Breast epithelium (tissue), 4 donors: ENCODE data around the gene LHFPL2. TPM values are rescaled to one million over a fixed set of nuclear protein-coding genes. Genes with fewer than 3 reads are reported as not detected.

ENCODE experiments used
- DNase-seq, 2 donors: peaks; one replicate each; pipeline ENCODE4 v3.0.0-alpha.2; 2019; ENCODE audit warnings: low spot score in 2 of 2
- H3K27ac ChIP-seq, 2 donors: fragments of 200-600 bp; sonication (generic) in 1 of 2; one replicate each; pipeline ENCODE4 v1.5.1; 2016 to 2019; ENCODE audit warnings: mild to moderate bottlenecking in 1 of 2
- H3K27me3 ChIP-seq, 2 donors: fragments of 200-600 bp; sonication (generic) in 1 of 2; one replicate each; pipeline versions ENCODE4 v1.5.1 to v1.6.0; 2017 to 2019; ENCODE audit warnings: control low read depth in 1 of 2, mild to moderate bottlenecking in 1 of 2
- H3K36me3 ChIP-seq: fragments of 200-600 bp; one replicate; pipeline ENCODE4 v1.5.1; 2019
- H3K4me1 ChIP-seq, 2 donors: fragments of 200-600 bp; sonication (generic); one replicate each; pipeline ENCODE4 v1.5.1; 2016 to 2019; ENCODE audit warnings: control low read depth in 1 of 2
- H3K4me3 ChIP-seq, 3 donors: fragments of 200-600 bp; sonication (generic); 1 replicate in 2 of 3; 2 replicates in 1 of 3; pipeline ENCODE4 v1.5.1; 2016 to 2019; ENCODE audit warnings: mild to moderate bottlenecking in 3 of 3, moderate library complexity in 2 of 3
- H3K9me3 ChIP-seq, 2 donors: fragments of 200-600 bp; sonication (generic) in 1 of 2; one replicate each; pipeline ENCODE4 v1.5.1; 2016 to 2019; ENCODE audit warnings: control low read depth in 1 of 2
- CTCF ChIP-seq, 3 donors: fragments of 450-650 bp; IDR thresholded peaks; one replicate each; pipeline ENCODE4 v1.5.1; 2016 to 2017; ENCODE audit warnings: antibody characterized with exemption in 3 of 3, mild to moderate bottlenecking in 3 of 3, moderate library complexity in 3 of 3
- POLR2A ChIP-seq: fragments of 450-650 bp; IDR thresholded peaks from one replicate; pipeline ENCODE4 v1.6.1; 2016; ENCODE audit warnings: antibody characterized with exemption, mild to moderate bottlenecking, moderate library complexity
- POLR2AphosphoS5 ChIP-seq, 3 donors: sonication (generic); formaldehyde crosslinking; IDR thresholded peaks; one replicate each; pipeline ENCODE4 v1.6.1; 2017; ENCODE audit warnings: antibody characterized with exemption in 3 of 3
- intact Hi-C: fragments of 100-400 bp; cut with DNase I; formaldehyde crosslinking; loops from one replicate; pipeline ENCODE4 v1.15.1; 2023; ENCODE audit warnings: low total_unique reads
- total RNA-seq, 3 donors: library from RNA; depleted of rRNA; stranded (reverse); fragments of >200 nt; gene quantifications; one replicate each; pipeline ENCODE4 v1.1.0, GENCODE V29; 2016

The LHFPL2 gene
- total RNA-seq, 3 donors from 2014 or later: 36.8 to 61.8 (median 41.3) TPM

- Histone ChIP-seq H3K4me3 (no peak overlapping the region), H3K27me3 (no peaks in the 10 kb centered on the region), H3K27ac (no peak overlapping the region), H3K4me1 (no peaks in the 10 kb centered on the region), H3K9me3 (no peaks in the 10 kb centered on the region), H3K36me3 (no peaks in the 10 kb centered on the region)
- TF ChIP-seq CTCF (IDR thresholded peaks at IDR 0.05) (no peak), POLR2A (no peak), POLR2AphosphoS5 (IDR thresholded peaks at IDR 0.05) (no peak)
- DNase-seq: no peak
- intact Hi-C loops: no loop called here
Measured at GRCh38 chr5:78604689-78605285, 43.8 kb downstream of the LHFPL2 start.

GRCh38 chr5:78603636-78604175, 44.9 kb downstream of the LHFPL2 start:
- no peak for DNase-seq
- H3K27me3 ChIP-seq: no peaks in the 10 kb centered on the region
- intact Hi-C loops: no loop called here
- H3K27ac ChIP-seq: no peak overlapping the region
- no peaks in the 10 kb centered on the region for H3K36me3 ChIP-seq
- no peaks in the 10 kb centered on the region for H3K4me1 ChIP-seq
- TF ChIP-seq POLR2AphosphoS5 (IDR thresholded peaks at IDR 0.05) (no peak), CTCF (IDR thresholded peaks at IDR 0.05) (no peak), POLR2A (no peak)
- no peak overlapping the region for H3K4me3 ChIP-seq
- no peaks in the 10 kb centered on the region for H3K9me3 ChIP-seq

GRCh38 chr5:78602400-78602799, 46.2 kb downstream of the LHFPL2 start:
- no peaks in the 10 kb centered on the region for H3K9me3 ChIP-seq
- H3K4me1 ChIP-seq: no peaks in the 10 kb centered on the region
- DNase-seq: no peak
- TF ChIP-seq CTCF (IDR thresholded peaks at IDR 0.05) (no peak), POLR2A (no peak), POLR2AphosphoS5 (IDR thresholded peaks at IDR 0.05) (no peak)
- H3K27ac ChIP-seq: peak overlapping the region; percentile 10 to 77
- H3K27me3 ChIP-seq: no peaks in the 10 kb centered on the region
- no peaks in the 10 kb centered on the region for H3K36me3 ChIP-seq
- intact Hi-C loops: no loop called here
- no peak overlapping the region for H3K4me3 ChIP-seq

- no peak for TF ChIP-seq POLR2AphosphoS5 (IDR thresholded peaks at IDR 0.05)
- no peak for TF ChIP-seq POLR2A
- no peak for TF ChIP-seq CTCF (IDR thresholded peaks at IDR 0.05)
- no peaks in the 10 kb centered on the region for H3K27me3 ChIP-seq
- H3K9me3 ChIP-seq: no peaks in the 10 kb centered on the region
- no peak for DNase-seq
- no peaks in the 10 kb centered on the region for H3K36me3 ChIP-seq
- H3K27ac ChIP-seq: peak overlapping the region; percentile 50 to 77
- intact Hi-C loops: no loop called here
- no peaks in the 10 kb centered on the region for H3K4me1 ChIP-seq
- H3K4me3 ChIP-seq: no peak overlapping the region
Measured at GRCh38 chr5:78601559-78602314, 46.8 kb downstream of the LHFPL2 start.
